K562 (cell line): ENCODE data around the gene DHX35. TPM values are rescaled to one million over a fixed set of nuclear protein-coding genes. Genes with fewer than 3 reads are reported as not detected.

Experiments used
- ATAC-seq: fragments of 200-7000 bp; cut with Tn5 transposase; 3 replicates; pipeline ENCODE4 v1.9.1; 2020; ENCODE audit warnings: moderate library complexity
- Bru-seq: library from RNA; stranded (reverse); fragments of 400-500 nt; gene quantifications from one replicate; lab custom pipeline; 2021; lab: Mats Ljungman, UMichigan
- BruChase-seq, 2 experiments: library from RNA; stranded (reverse); fragments of 400-500 nt; gene quantifications; one replicate each; lab custom pipeline; 2021; lab: Mats Ljungman, UMichigan
- BruUV-seq: library from RNA; stranded (reverse); fragments of 400-500 nt; replicated peaks from 2 replicates; lab custom pipeline; 2021; lab: Mats Ljungman, UMichigan
- CTCF ChIA-PET: fragments of 300-600 bp; formaldehyde crosslinking; extraction: SDS; loops from one replicate; lab custom pipeline; 2021; ENCODE audit warnings: low intra/inter-chr PET ratio; lab: Yijun Ruan, JAX
- POLR2A ChIA-PET: fragments of 300-600, 350-650 bp; sonication (Branson Sonifier 250); formaldehyde crosslinking; extraction: SDS; loops from one replicate; lab custom pipeline; 2021; ENCODE audit warnings: antibody characterized with exemption, inconsistent platforms; lab: Yijun Ruan, JAX
- DNase-seq, 4 experiments: peaks; one replicate each; pipeline versions ENCODE4 v3.0.0 to v3.0.0-alpha.2; 2011 to 2018; ENCODE audit warnings: low spot score in 3 of 4, mixed read lengths in 3 of 4; ENCODE audit errors: extremely low read depth in 1 of 4
- FAIRE-seq: peaks from 2 replicates; lab custom pipeline; 2011; peaks lifted over from hg19 to GRCh38; lab: Jason Lieb, UNC
- H2AFZ ChIP-seq: 2 replicates; pipeline ENCODE4 v1.6.0; 2011; ENCODE audit warnings: low read depth, low read length, control low read depth, inconsistent platforms
- H3K27ac ChIP-seq: fragments of 200-600 bp; 3 replicates; pipeline ENCODE4 v1.8.0; 2011; ENCODE audit warnings: low read depth, mild to moderate bottlenecking, control low read depth, inconsistent platforms, low read length, moderate library complexity, mixed read lengths; ENCODE audit errors: extremely low read depth
- H3K27me3 ChIP-seq, 2 experiments: fragments of 300-600 bp in 1 of 2; 2 replicates in 1 of 2; 3 replicates in 1 of 2; pipeline versions ENCODE4 v1.6.0 to v1.8.0; 2011; ENCODE audit warnings: inconsistent platforms in 2 of 2, low read length in 2 of 2, mild to moderate bottlenecking in 1 of 2, mixed read lengths in 1 of 2, moderate library complexity in 1 of 2; ENCODE audit not compliant: control insufficient read depth in 2 of 2, insufficient read depth in 2 of 2
- H3K36me3 ChIP-seq: fragments of 300-600 bp; 3 replicates; pipeline ENCODE4 v1.8.0; 2011; ENCODE audit warnings: mild to moderate bottlenecking, low read length, inconsistent platforms; ENCODE audit not compliant: control insufficient read depth, insufficient read depth
- H3K4me1 ChIP-seq, 2 experiments: fragments of 200-600 bp in 1 of 2; replicated peaks in 1 of 2; 2 replicates in 1 of 2; 3 replicates in 1 of 2; pipeline versions ENCODE4 v1.5.1 to v1.8.0; 2011; ENCODE audit warnings: inconsistent platforms in 2 of 2, low read length in 2 of 2, mild to moderate bottlenecking in 1 of 2, mixed read lengths in 1 of 2, moderate library complexity in 1 of 2; ENCODE audit not compliant: control insufficient read depth in 2 of 2, insufficient read depth in 2 of 2
- H3K4me2 ChIP-seq: 2 replicates; pipeline ENCODE4 v1.6.1; 2011; ENCODE audit warnings: low read length, control low read depth, inconsistent platforms, mixed read lengths; ENCODE audit not compliant: insufficient read depth
- H3K4me3 ChIP-seq: fragments of 200-600 bp; sonication (generic), shearing (Covaris generic); 2 replicates; pipeline ENCODE4 v1.5.1; 2016; ENCODE audit warnings: control low read depth, inconsistent platforms
- H3K79me2 ChIP-seq: fragments of 200-600 bp; 3 replicates; pipeline ENCODE4 v1.8.0; 2011; ENCODE audit warnings: low read length, inconsistent platforms; ENCODE audit not compliant: control insufficient read depth, insufficient read depth
- H3K9ac ChIP-seq, 2 experiments: 2 replicates each; pipeline versions ENCODE4 v1.6.0 to v1.6.1; 2011; ENCODE audit warnings: low read depth in 2 of 2, low read length in 2 of 2, control low read depth in 1 of 2, inconsistent platforms in 1 of 2, mild to moderate bottlenecking in 1 of 2, mixed read lengths in 1 of 2; ENCODE audit not compliant: insufficient read depth in 1 of 2
- H3K9me1 ChIP-seq: one replicate; pipeline ENCODE4 v1.6.0; 2011; ENCODE audit warnings: inconsistent platforms, mild to moderate bottlenecking, low read length, moderate library complexity; ENCODE audit not compliant: control insufficient read depth, insufficient read depth
- H3K9me3 ChIP-seq: replicated peaks from 2 replicates; pipeline ENCODE4 v1.5.1; 2011; ENCODE audit warnings: low read depth, low read length, inconsistent platforms; ENCODE audit not compliant: control insufficient read depth, insufficient read depth
- H4K20me1 ChIP-seq: replicated peaks from 2 replicates; pipeline ENCODE4 v1.6.1; 2011; ENCODE audit warnings: low read length, inconsistent platforms, mixed read lengths; ENCODE audit not compliant: control insufficient read depth, insufficient read depth
- CBX1 ChIP-seq: sonication (generic); IDR thresholded peaks from 2 replicates; pipeline ENCODE4 v1.6.1; 2016; ENCODE audit warnings: antibody characterized with exemption, low read depth, mild to moderate bottlenecking
- ELF1 ChIP-seq: fragments of 200-800 bp; sonication (Bioruptor generic); IDR thresholded peaks from 2 replicates; pipeline ENCODE4 v1.6.1; 2016; ENCODE audit warnings: missing genetic modification characterization, missing compliant biosample characterization
- GATAD2A ChIP-seq: fragments of 450-650 bp; IDR thresholded peaks from 2 replicates; pipeline ENCODE4 v1.6.1; 2017
- KHSRP ChIP-seq: fragments of 450-650 bp; IDR thresholded peaks from 2 replicates; pipeline ENCODE4 v1.6.1; 2017
- L3MBTL2 ChIP-seq: fragments of 450-650 bp; IDR thresholded peaks from 2 replicates; pipeline ENCODE4 v1.6.1; 2016; ENCODE audit warnings: mild to moderate bottlenecking, moderate library complexity
- TCF7L2 ChIP-seq: fragments of 150-350 bp; IDR thresholded peaks from 2 replicates; pipeline ENCODE4 v1.6.1; 2016; ENCODE audit warnings: low read depth, mild to moderate bottlenecking, low read length, moderate library complexity
- TOE1 ChIP-seq, 2 experiments: fragments of 450-650 bp in 1 of 2; sonication (generic) in 1 of 2; formaldehyde crosslinking in 1 of 2; IDR thresholded peaks; 2 replicates each; pipeline versions ENCODE4 v1.7.1 to v1.8.0; 2016 to 2022; ENCODE audit warnings: borderline replicate concordance in 2 of 2, mild to moderate bottlenecking in 2 of 2, antibody characterized with exemption in 1 of 2, inconsistent platforms in 1 of 2, low read depth in 1 of 2, missing genetic modification reagents in 1 of 2, moderate library complexity in 1 of 2
- ZNF518B ChIP-seq: fragments of 250-450 bp; sonication (Bioruptor Pico); IDR thresholded peaks from 2 replicates; pipeline ENCODE4 v1.5.0; 2021; ENCODE audit warnings: mild to moderate bottlenecking, moderate library complexity
- WGBS: fragments of 100-300 bp; shearing (Covaris generic); methylation state at CpG from one replicate; pipeline ENCODE4 v1.1.6; 2016; ENCODE audit warnings: low coverage, mixed read lengths; ENCODE audit not compliant: insufficient coverage; ENCODE audit errors: missing lambda C conversion rate; 5-methylcytosine and 5-hydroxymethylcytosine counted together
- in situ Hi-C: fragments of 300-500 bp; cut with MboI; formaldehyde crosslinking; loops from 4 replicates; pipeline ENCODE4 v1.15.0; 2018; ENCODE audit warnings: inconsistent platforms, mixed read lengths
- intact Hi-C: fragments of 100-400 bp; cut with micrococcal nuclease; formaldehyde crosslinking; loops from 2 replicates; pipeline ENCODE4 v1.14.2; 2022
- long read RNA-seq, 3 experiments: library from polyadenylated mRNA in 2 of 3; library from RNA in 1 of 3; unstranded in 2 of 3; stranded (forward) in 1 of 3; transcript quantifications; one replicate each; pipeline ENCODE4 v2.0.0, GENCODE V29; 2019 to 2022
- polyA minus RNA-seq, 3 experiments: library from RNA; depleted of rRNA, polyadenylated mRNA; stranded (reverse); fragments of >200 nt; gene quantifications; 2 replicates each; pipeline ENCODE4 v1.2.3, GENCODE V29; 2011
- polyA plus RNA-seq, 8 experiments: library from polyadenylated mRNA; depleted of rRNA in 4 of 8; stranded (reverse) in 5 of 8; unstranded in 3 of 8; fragments of >200 nt; fragmentation: Nextera tagmentation in 2 of 8; fragmentation: Illumina TruSeq in 1 of 8; extraction: Ambion mirVana in 2 of 8; extraction: Trizol in 1 of 8; gene quantifications; 2 replicates each; pipeline versions ENCODE4 v1.2.1 to v1.2.3, GENCODE V29; 2011 to 2014; ENCODE audit warnings: inconsistent platforms in 1 of 8, missing spikeins in 1 of 8
- total RNA-seq, 7 experiments: library from RNA; depleted of rRNA in 6 of 7; stranded (reverse); fragments of >200 nt in 6 of 7; fragmentation: Illumina TruSeq in 2 of 7; extraction: Trizol in 2 of 7; gene quantifications; 2 replicates each; pipeline versions ENCODE4 v1.2.1 to v1.2.3, GENCODE V29; 2011 to 2021; ENCODE audit warnings: low replicate concordance in 1 of 7

DHX35 gene, protein sequence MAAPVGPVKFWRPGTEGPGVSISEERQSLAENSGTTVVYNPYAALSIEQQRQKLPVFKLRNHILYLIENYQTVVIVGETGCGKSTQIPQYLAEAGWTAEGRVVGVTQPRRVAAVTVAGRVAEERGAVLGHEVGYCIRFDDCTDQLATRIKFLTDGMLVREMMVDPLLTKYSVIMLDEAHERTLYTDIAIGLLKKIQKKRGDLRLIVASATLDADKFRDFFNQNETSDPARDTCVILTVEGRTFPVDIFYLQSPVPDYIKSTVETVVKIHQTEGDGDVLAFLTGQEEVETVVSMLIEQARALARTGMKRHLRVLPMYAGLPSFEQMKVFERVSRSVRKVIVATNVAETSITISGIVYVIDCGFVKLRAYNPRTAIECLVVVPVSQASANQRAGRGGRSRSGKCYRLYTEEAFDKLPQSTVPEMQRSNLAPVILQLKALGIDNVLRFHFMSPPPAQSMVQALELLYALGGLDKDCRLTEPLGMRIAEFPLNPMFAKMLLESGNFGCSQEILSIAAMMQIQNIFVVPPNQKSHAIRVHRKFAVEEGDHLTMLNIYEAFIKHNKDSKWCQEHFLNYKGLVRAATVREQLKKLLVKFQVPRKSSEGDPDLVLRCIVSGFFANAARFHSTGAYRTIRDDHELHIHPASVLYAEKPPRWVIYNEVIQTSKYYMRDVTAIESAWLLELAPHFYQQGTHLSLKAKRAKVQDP
- total RNA-seq (2011; cell fraction: chromatin; rRNA removed; ENCODE audit: low replicate concordance) = 39.4 and 43.4 TPM in 2 replicates
- 22.5 and 28.2 TPM in 2 replicates for total RNA-seq (2011; cell fraction: nucleolus; rRNA removed)
- total RNA-seq (2011; cell fraction: nucleoplasm; rRNA removed) = 33.8 and 41.0 TPM in 2 replicates
- total RNA-seq (2014; rRNA removed) (14.9 and 15.8 TPM in 2 replicates), total RNA-seq (2014; rRNA removed; fragmentation: Illumina TruSeq; extraction: Trizol) (16.3 TPM in 2 replicates), total RNA-seq (2015; rRNA removed; fragmentation: Illumina TruSeq; extraction: Trizol) (17.8 and 18.5 TPM in 2 replicates), total RNA-seq (2021) (14.7 and 16.9 TPM in 2 replicates), polyA plus RNA-seq (2011; rRNA removed) (25.6 and 27.5 TPM in 2 replicates), polyA plus RNA-seq (2014; fragmentation: Illumina TruSeq; extraction: Trizol) (20.8 and 24.2 TPM in 2 replicates), polyA plus RNA-seq (2014; fragmentation: Nextera tagmentation; extraction: Ambion mirVana) (10 to 100 TPM in 1 of 2 experiments, 1 to 10 TPM in 1; 6.5 to 12.0 TPM), polyA plus RNA-seq (2014; rRNA removed) (18.2 and 23.6 TPM in 2 replicates), polyA minus RNA-seq (2011; rRNA and poly(A)+ RNA removed) (31.5 and 32.2 TPM in 2 replicates), Bru-seq, nascent RNA (percentile 85 among the genes with signal in this experiment), BruChase-seq, experiment 1, labeled RNA remaining after a 2-hour chase (percentile 84 among the genes with signal in this experiment), BruChase-seq, experiment 2, labeled RNA remaining after a 6-hour chase (percentile 83 among the genes with signal in this experiment)
- polyA plus RNA-seq (2011; cell fraction: cytosol; rRNA removed) = 18.1 and 25.8 TPM in 2 replicates
- polyA plus RNA-seq (2011; cell fraction: nucleus; rRNA removed) = 44.2 and 53.9 TPM in 2 replicates
- polyA plus RNA-seq (2012) = 9.0 and 9.1 TPM in 2 replicates
- polyA minus RNA-seq (2011; cell fraction: cytosol; rRNA and poly(A)+ RNA removed) = 12.5 and 13.8 TPM in 2 replicates
- 19.7 and 32.0 TPM in 2 replicates for polyA minus RNA-seq (2011; cell fraction: nucleus; rRNA and poly(A)+ RNA removed)
- long read RNA-seq, experiment 1, transcript DHX35-201 (22 exons, 3,325 nt) = major isoform, 18 of 55 reads
- long read RNA-seq, experiment 1, partial matches to known transcripts = 12 of 55 reads
- long read RNA-seq, experiment 1, other reads (novel, unspliced or antisense) = 23 of 55 reads
- long read RNA-seq, experiment 2, partial matches to known transcripts = 6 of 16 reads
- long read RNA-seq, experiment 2, other reads (novel, unspliced or antisense) = 5 of 16 reads
- long read RNA-seq, experiment 3, partial matches to known transcripts = 1 of 11 reads
- long read RNA-seq, experiment 3, other reads (novel, unspliced or antisense) = 6 of 11 reads

- in situ Hi-C loops (no loop called here), intact Hi-C loops (loop anchor here (1.0 to 5.0 kb wide), 3 partner anchors 35 to 215 kb away; partner anchors contain the start of genes ACTR5 and FAM83D)
- peak within 1 kb of the TSS; percentile 90 to 96 for H3K9ac ChIP-seq
- no peaks in the 10 kb centered on the region for H3K9me1 ChIP-seq
- DNase-seq (peak; percentile 98 to 99 (median 99)), FAIRE-seq (peak; percentile 95), ATAC-seq (peak; percentile 97)
- ChIA-PET POLR2A (interaction anchor here (0.7 to 3.3 kb wide), 17 partner anchors 9 to 515 kb away, joined by 3 to 46 read pairs (median 5); partner anchors contain the start of gene FAM83D), CTCF (interaction anchor here (2.0 kb wide), 1 partner anchor 36 kb away, joined by 10 read pairs; the partner anchor contains the start of gene FAM83D)
- no peaks in the 10 kb centered on the region for H3K27me3 ChIP-seq
- peak within 1 kb of the TSS; percentile 86 for H2AFZ ChIP-seq
- H3K4me3 ChIP-seq = peak within 1 kb of the TSS; percentile 92
- WGBS = 1% methylated on average over 62 of the region's 70 CpGs
- BruUV-seq = no TSS peak
- no peaks in the 10 kb centered on the region for H3K9me3 ChIP-seq
- H3K79me2 ChIP-seq = peaks cover 67% of the 10 kb centered on the region
- H3K36me3 ChIP-seq = peaks cover 20% of the 10 kb centered on the region; the same call in 2 of the 3 replicates
- peaks cover 14 to 18% of the 10 kb centered on the region in 2 experiments; a peak in 4 of 5 replicates for H3K4me1 ChIP-seq
- H3K4me2 ChIP-seq = peak within 1 kb of the TSS; percentile 97
- no peaks in the 10 kb centered on the region for H4K20me1 ChIP-seq
- peak within 1 kb of the TSS; percentile 94 for H3K27ac ChIP-seq
- TF ChIP-seq CBX1 = peak; percentile 87; the same call in 1 of the 2 replicates
- TF ChIP-seq GATAD2A = no peak
- TF ChIP-seq TCF7L2 = no peak
- no peak for TF ChIP-seq KHSRP
- TF ChIP-seq L3MBTL2 = peak; percentile 94
- no peak; the same call in 1 of the 2 replicates for TF ChIP-seq ELF1 (tag)
- TF ChIP-seq TOE1 (IDR thresholded peaks at IDR 0.05; ENCODE audit: borderline replicate concordance) = peak; percentile 99
- TF ChIP-seq TOE1 (CRISPR knock-in tag; IDR thresholded peaks at IDR 0.05; ENCODE audit: borderline replicate concordance, low read depth) = no peak
- TF ChIP-seq ZNF518B (CRISPR knock-in tag) = no peak
Observed at GRCh38 chr20:38962044-38962927, at the start of gene DHX35. TSS of gene DHX35 (plus strand) at chr20:38962344. CDS start at chr20:38962368, 24 bp downstream.
